ENCODE data around the gene SFI1. TPM values are rescaled to one million over a fixed set of nuclear protein-coding genes. Genes with fewer than 3 reads are reported as not detected.

The SFI1 gene
- total and polyA plus RNA-seq, 4 donors = 14.0 to 46.0 (median 32.7) TPM

DNA sequence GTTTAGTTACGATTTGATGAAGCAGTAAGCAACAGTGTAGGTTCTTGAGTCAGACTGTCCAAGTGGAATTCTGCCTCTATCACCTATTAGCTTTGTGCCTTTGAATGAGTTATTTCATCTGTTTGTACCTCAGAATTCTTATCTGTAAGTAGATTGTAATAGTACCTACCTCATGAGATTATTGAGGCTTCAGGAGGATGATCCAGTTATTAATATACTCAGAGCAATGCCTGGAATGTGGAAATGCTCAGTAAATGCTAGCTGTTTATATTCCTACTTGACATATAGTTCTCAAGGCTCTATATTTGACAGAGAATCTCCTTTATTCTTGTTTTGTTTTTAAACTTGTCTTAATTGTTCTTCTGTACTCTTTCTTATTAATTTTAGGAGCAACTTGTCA, 70.1 kb downstream of the SFI1 start:
- 96 to 100% methylated on average over 1 of the region's 1 CpG for WGBS, 2 donors
- no peaks in the 10 kb centered on the region for H3K36me3 ChIP-seq (ENCODE audit: control insufficient read depth in 4 of 4, insufficient read depth in 4 of 4, low read length in 4 of 4)
- TF ChIP-seq, protein P1, sequence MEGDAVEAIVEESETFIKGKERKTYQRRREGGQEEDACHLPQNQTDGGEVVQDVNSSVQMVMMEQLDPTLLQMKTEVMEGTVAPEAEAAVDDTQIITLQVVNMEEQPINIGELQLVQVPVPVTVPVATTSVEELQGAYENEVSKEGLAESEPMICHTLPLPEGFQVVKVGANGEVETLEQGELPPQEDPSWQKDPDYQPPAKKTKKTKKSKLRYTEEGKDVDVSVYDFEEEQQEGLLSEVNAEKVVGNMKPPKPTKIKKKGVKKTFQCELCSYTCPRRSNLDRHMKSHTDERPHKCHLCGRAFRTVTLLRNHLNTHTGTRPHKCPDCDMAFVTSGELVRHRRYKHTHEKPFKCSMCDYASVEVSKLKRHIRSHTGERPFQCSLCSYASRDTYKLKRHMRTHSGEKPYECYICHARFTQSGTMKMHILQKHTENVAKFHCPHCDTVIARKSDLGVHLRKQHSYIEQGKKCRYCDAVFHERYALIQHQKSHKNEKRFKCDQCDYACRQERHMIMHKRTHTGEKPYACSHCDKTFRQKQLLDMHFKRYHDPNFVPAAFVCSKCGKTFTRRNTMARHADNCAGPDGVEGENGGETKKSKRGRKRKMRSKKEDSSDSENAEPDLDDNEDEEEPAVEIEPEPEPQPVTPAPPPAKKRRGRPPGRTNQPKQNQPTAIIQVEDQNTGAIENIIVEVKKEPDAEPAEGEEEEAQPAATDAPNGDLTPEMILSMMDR (IDR thresholded peaks at IDR 0.05; ENCODE audit: control extremely low read depth, extremely low read depth) = no peak
- no peaks in the 10 kb centered on the region for H3K9me3 ChIP-seq (ENCODE audit: control insufficient read depth in 4 of 4, insufficient read depth in 3 of 4, low read length in 3 of 4)
- no peaks in the 10 kb centered on the region for H3K27me3 ChIP-seq (ENCODE audit: control insufficient read depth in 3 of 3, insufficient read depth in 3 of 3, low read length in 2 of 3)
- no peak for ATAC-seq (ENCODE audit: insufficient read depth, low FRiP score)
- H3K4me1 ChIP-seq (ENCODE audit: control insufficient read depth in 5 of 5, insufficient read depth in 5 of 5, low read length in 5 of 5) = no peaks in the 10 kb centered on the region
- H3K4me3 ChIP-seq = no peak overlapping the region
- no peak for DNase-seq
- H3K27ac ChIP-seq (ENCODE audit: low read depth in 1 of 2, low read length in 1 of 2) = no peak overlapping the region
- no peak overlapping the region for H3K9ac ChIP-seq (ENCODE audit: insufficient read depth in 1 of 2, low read length in 2 of 2)

DNA sequence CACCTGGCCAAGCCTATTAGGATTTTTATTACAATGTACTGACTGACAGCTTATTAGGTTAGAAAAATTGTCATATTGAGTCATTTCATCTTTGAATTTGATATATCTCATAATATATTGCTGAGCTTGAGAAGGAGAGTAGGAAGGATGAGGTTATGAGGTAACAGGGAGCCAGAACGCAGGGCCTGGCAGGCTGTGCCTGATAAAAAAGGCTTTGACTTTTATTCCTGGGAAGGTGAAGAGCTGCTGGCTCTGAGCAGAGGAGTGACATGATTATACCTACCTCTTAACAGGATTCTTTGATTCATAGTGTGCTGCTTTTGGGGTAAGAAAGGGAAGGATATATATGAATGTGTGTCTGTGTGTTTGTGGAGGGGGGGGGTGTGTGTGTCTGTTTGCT, 70.9 kb downstream of the SFI1 start:
- no peak overlapping the region for H3K27ac ChIP-seq (ENCODE audit: low read depth in 1 of 2, low read length in 1 of 2)
- H3K9ac ChIP-seq (ENCODE audit: insufficient read depth in 1 of 2, low read length in 2 of 2) = no peak overlapping the region
- H3K9me3 ChIP-seq (ENCODE audit: control insufficient read depth in 4 of 4, insufficient read depth in 3 of 4, low read length in 3 of 4) = no peaks in the 10 kb centered on the region
- H3K36me3 ChIP-seq (ENCODE audit: control insufficient read depth in 4 of 4, insufficient read depth in 4 of 4, low read length in 4 of 4) = no peaks in the 10 kb centered on the region
- 67 to 94% methylated on average over 1 of the region's 1 CpG for WGBS, 2 donors
- H3K4me1 ChIP-seq (ENCODE audit: control insufficient read depth in 5 of 5, insufficient read depth in 5 of 5, low read length in 5 of 5) = no peaks in the 10 kb centered on the region
- no peaks in the 10 kb centered on the region for H3K27me3 ChIP-seq (ENCODE audit: control insufficient read depth in 3 of 3, insufficient read depth in 3 of 3, low read length in 2 of 3)
- no peak overlapping the region for H3K4me3 ChIP-seq
- TF ChIP-seq, protein P1 (IDR thresholded peaks at IDR 0.05; ENCODE audit: control extremely low read depth, extremely low read depth) = no peak
- ATAC-seq (ENCODE audit: insufficient read depth, low FRiP score) = no peak
- no peak for DNase-seq

DNA sequence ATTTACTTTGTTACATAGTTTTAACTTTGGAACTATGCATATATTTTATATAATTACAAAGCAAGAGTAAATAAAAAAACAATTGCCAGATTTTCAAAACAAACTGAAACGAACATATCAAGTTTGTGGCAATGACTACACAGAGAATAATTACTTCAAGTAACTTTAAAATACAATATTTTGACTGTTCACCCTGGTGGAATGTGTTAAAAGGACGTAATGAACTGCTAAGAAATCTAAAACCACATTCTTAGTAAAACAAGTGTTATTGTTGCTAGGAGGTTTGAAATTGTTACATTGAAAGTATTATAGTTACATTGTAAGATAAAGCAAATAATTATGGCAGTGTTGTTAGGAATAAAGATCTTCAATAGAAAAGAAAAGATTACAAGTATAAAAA, 71.4 kb downstream of the SFI1 start:
- ATAC-seq (ENCODE audit: insufficient read depth, low FRiP score) (no peak), DNase-seq (no peak)
- TF ChIP-seq, protein P1 (IDR thresholded peaks at IDR 0.05; ENCODE audit: control extremely low read depth, extremely low read depth) = no peak
- H3K9ac ChIP-seq (ENCODE audit: insufficient read depth in 1 of 2, low read length in 2 of 2) = no peak overlapping the region
- H3K4me3 ChIP-seq = no peak overlapping the region
- no peaks in the 10 kb centered on the region for H3K4me1 ChIP-seq (ENCODE audit: control insufficient read depth in 5 of 5, insufficient read depth in 5 of 5, low read length in 5 of 5)
- H3K27me3 ChIP-seq (ENCODE audit: control insufficient read depth in 3 of 3, insufficient read depth in 3 of 3, low read length in 2 of 3) = no peaks in the 10 kb centered on the region
- WGBS, 2 donors = 83 to 88% methylated on average over 2 of the region's 2 CpGs
- no peak overlapping the region for H3K27ac ChIP-seq (ENCODE audit: low read depth in 1 of 2, low read length in 1 of 2)
- H3K9me3 ChIP-seq (ENCODE audit: control insufficient read depth in 4 of 4, insufficient read depth in 3 of 4, low read length in 3 of 4) = no peaks in the 10 kb centered on the region
- H3K36me3 ChIP-seq (ENCODE audit: control insufficient read depth in 4 of 4, insufficient read depth in 4 of 4, low read length in 4 of 4) = no peaks in the 10 kb centered on the region

DNA sequence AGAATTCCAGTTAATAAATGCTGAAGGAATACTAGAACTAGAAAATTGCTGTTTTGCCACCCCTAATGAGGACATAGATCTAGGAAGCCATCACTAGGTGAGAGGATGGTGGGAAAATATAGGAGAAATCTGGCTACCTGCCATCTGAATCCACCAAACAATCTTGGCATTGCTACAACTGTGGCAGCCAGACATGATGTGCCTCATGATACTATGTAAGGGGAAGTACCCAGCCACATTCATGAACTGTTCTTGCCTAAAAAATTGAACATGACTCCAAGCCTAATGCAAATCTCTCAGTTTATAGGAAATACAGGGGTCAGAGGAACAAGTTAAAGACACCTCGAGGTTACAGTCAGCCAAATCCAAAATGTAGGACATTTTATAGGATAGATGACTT, 72.8 kb downstream of the SFI1 start:
- Histone ChIP-seq H3K9me3 (ENCODE audit: control insufficient read depth in 4 of 4, insufficient read depth in 3 of 4, low read length in 3 of 4) (no peaks in the 10 kb centered on the region), H3K4me3 (no peak overlapping the region), H3K9ac (ENCODE audit: insufficient read depth in 1 of 2, low read length in 2 of 2) (no peak overlapping the region), H3K27me3 (ENCODE audit: control insufficient read depth in 3 of 3, insufficient read depth in 3 of 3, low read length in 2 of 3) (no peaks in the 10 kb centered on the region), H3K27ac (ENCODE audit: low read depth in 1 of 2, low read length in 1 of 2) (no peak overlapping the region), H3K36me3 (ENCODE audit: control insufficient read depth in 4 of 4, insufficient read depth in 4 of 4, low read length in 4 of 4) (peaks cover 0 to 8% (median under 1%) of the 10 kb centered on the region in 4 donors), H3K4me1 (ENCODE audit: control insufficient read depth in 5 of 5, insufficient read depth in 5 of 5, low read length in 5 of 5) (peaks cover 0 to 3% (median 0%) of the 10 kb centered on the region in 5 donors)
- DNase-seq (no peak), ATAC-seq (ENCODE audit: insufficient read depth, low FRiP score) (no peak)
- WGBS, 2 donors = 79 to 91% methylated on average over 1 of the region's 1 CpG
- TF ChIP-seq, protein P1 (IDR thresholded peaks at IDR 0.05; ENCODE audit: control extremely low read depth, extremely low read depth) = no peak
